Measurements from ENCODE around the gene ATP5PO.
A peak's percentile ranks its signal among the peaks of the same experiment; 100 is the strongest.
"Not testable (repeated sequence)": the region's sequence is repeated elsewhere in the genome, so short reads cannot be mapped to it uniquely, and the experiment has no call there.

The ATP5PO gene

DNA sequence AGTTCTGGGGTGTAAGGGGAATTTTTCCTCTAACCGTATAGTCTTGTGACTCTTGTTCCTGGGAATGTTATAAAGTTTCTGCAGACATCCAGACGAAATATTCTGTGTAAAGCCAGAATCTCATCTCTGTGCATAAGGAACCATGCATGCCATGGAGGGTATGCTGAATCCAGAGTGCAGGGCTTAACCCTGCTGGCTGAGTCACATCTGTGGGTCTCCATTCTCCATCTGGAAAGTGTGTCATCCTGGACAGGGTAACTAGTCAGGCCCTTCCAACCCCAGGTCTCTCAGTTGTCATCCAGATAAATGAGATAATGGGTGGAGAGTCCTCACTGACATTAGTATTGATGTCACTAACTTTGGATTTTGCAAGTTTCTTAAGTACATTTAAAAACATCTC, 48.8 kb downstream of the ATP5PO start:
- DNase-seq (ENCODE audit: low read depth), result peak; percentile 68

DNA sequence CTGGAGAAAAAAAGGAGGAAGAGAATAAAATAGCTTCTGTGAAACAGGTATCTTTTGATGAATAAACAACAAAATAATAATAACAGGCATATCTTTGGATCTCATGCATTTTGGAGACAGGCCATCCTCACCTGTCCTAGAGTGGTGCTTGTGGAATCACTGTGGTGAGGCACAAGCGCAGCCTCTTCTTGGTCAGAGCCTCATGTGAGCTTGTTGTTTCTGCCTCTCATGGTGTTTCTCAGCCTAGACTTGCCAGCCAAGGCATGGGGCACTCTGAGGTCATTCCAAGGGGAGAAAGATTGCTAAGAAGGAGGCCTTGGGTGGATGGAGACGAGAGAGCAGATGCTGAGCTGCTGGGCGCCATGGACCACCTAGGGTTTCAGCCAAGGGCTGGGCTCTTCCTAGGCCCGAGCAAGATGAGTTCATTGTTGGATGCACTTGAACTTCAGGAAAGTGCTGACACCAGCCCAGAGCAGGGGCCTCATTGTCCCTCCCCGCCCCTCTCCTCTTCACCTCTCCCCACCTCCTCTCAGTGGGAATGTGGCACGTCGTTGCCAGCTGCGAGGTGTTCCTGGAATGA, 49.5 kb downstream of the ATP5PO start:
- no peak for DNase-seq (ENCODE audit: low read depth)

DNA sequence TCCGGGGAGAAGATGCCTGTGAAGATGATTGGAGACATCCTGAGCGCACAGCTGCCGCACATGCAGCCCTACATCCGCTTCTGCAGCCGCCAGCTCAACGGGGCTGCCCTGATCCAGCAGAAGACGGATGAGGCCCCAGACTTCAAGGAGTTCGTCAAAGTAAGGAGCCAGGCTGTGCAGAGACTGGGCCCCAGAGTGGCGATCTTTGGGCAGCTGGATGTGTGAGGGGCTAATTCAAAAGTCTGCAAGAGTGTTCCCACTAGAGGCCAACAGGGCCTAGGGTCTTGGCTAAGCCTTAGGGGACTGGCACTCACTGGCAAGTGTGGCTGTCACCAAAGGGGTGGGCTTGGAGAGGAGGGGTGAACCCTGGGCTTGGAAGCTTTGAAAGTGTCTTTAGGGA, 50.4 kb downstream of the ATP5PO start:
- no peak for DNase-seq (ENCODE audit: low read depth)

DNA sequence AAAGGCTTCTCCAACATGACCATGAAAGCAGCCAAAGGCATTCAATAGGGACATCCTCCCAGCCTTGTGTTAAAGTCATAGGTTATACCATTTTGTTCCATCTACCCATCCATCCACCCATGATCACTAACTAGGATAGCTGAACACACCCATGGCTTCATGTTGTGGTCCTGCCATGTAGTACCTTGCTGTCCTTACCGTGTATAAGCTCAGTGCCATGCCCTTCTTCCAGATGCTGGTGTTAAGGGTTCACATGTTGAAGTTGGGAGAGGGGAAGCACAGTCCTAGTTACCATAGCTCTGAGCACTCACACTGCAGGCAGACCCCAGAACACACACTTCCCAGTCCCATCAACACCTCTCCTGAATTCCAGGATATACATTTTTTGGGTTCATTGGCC, 51.5 kb downstream of the ATP5PO start:
- no peak for DNase-seq (ENCODE audit: low read depth)

DNA sequence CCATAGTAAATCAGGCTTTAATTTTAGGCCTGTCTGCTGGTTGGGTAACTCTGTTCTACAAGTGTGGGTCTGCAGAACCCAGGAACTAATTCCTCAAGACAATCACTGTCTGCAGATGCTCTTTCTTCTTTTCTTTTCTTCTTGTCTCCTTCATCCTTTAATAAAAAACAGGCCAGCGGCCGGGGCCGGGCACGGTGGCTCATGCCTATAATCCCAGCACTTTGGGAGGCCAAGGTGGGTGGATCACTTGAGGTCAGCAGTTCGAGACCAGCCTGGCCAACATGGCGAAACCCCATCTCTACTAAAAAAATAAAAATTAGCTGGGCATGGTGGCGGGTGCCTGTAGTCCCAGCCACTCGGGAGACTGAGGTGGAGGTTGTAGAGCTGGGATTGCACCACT, 52.4 kb downstream of the ATP5PO start:
- not testable (repeated sequence) for DNase-seq (ENCODE audit: low read depth)

DNA sequence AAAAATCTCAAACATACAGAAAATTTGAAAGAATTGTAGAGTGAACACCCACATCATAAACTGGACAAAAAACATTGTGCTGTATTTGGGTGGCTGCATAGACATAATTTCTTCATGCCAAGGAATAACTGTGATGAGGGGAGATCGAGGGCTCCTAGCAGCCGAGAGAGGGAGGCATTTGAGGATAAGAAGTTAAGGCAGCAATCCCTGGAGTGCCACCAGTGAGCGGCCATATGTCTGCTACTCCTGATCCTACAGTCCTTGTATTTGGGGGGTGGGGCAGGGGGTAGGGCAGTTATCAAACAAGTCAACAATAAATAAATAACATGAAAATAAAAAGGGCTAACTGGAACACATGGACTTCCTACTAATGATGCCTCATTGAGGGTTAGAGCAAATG, 54.5 kb downstream of the ATP5PO start:
- DNase-seq (ENCODE audit: low read depth), result no peak

DNA sequence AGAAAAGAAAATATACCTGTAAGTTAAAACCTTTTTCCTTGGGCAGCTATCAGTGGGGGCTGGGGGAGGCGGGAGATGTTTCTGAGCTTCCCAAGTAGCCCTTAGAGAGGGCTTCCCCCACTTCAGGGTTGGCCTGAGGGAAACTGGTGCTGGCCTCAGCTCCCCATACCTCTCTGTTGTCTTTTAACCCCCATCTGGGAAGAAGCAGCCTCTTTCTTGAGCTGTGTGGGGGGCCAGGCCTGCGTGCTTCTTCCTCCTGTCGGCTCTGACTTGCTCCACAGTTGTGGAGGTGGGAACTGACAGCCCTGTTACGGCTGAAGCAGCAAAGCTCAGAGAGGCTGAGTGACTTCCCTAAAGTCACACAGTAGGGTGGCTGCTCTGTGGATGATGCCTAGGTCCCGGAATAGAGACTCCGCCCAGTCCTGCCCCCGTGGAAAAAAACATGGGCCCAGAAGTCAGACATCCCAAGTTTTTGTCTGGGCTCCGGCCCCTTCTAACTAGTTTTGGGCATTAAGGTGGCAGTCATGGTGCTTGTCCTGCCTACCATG, 55.2 kb downstream of the ATP5PO start:
- DNase-seq (ENCODE audit: low read depth), result no peak

DNA sequence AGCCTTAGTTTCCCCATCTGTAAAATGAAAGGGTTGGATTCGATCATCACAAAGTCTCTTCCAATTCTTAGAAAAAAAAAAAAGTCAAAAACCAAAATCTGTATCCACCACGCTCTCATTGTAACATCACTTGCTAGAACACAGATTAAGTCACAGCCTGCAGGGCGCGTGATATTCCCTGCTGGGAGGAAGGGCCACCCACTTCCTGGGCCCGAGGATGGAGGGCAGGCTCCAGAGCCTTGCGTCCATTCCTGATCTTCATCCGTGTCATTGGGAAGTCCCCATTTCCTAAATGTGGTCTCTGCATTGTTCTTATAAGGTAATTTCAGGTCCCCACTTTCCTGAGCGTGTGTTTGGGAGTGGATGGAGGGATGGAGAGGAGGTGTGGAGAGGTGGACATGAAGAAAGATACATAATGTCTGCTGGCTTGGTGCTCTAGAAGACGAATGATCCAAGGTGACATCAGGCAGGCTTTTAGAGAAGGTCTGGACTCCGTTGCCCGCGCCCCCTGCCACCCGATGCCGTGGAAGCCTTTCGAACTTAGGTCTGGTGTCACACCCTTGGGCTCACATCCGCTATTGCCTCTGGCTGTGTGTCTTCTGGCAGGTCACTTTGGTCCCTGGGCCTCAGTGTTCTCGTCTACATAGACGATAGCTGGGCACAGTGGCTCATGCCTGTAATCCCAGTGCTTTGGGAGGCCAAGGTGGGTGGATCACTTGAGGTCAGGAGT, 56.1 kb downstream of the ATP5PO start:
- DNase-seq (ENCODE audit: low read depth), result no peak

DNA sequence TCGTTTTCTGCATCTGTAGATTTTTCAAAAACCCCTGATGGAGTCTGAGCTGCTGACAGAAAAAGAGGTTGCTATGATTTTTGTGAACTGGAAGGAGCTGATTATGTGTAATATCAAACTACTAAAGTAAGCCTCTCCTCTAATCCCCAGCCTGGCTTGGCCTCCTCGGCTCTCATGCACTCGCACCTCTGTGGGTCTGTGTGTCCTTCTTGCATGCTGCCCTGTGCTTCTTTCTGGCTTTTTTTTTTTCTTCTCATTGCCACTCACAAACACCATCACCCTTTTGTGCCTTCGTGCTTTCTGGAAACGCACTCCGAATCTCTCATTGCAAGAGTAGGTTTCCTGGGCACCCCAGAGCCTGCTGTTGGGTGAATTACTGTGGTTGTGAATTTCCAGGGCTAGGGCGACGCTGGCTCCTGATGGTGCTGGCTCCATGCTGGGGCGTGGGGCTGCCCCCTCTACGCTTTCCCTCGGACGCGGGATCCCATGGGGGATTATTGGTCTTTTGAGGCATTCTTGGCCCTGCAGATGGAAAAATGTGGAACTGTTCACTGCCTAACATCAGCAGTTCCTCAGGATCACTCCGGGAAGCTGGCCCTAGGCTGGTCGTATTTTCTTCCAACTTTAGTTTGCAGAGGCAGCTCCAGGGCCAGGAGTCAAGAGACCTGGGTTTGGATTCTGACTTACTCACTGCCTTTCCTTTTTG, 56.8 kb downstream of the ATP5PO start:
- no peak for DNase-seq (ENCODE audit: low read depth)

DNA sequence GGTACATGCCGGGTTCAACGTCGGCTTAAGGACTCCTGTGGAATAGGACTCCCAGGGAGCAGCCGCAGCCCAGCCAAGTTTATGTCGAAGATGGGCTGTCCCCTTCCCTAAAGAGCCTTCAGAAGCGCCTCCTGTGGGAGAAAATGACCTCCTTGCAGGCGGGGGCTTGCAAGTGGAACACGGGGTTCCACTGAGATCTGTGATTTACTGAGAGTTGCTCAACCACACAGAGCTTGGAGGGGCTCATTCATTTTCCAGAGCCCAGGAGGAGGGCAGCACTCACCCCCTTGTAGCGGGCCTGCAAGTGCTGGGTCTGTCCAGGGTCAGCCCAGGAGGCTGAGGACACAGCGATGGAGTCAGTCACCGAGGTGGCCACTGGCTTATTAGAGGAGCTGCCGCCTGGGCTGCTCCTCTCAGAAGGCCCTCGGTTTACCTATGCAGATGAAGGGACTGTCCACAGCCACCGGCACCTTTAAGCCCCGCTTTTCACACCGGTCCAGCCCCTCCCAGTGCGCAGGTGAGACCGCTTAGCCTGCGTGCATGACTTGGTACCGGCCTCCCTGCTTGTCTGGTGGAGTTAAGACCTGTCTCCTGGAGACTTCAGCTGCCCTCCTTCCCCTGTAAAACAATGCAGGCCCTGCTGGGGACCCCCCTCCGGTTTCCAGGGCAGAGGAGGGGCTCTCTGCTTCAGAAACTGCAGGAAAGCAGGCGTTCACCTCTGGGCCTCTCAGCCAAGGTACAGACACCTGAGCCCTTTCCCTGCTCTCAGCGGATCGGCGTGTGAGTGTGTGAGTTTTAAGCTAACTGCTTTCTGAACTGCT, 57.5 kb downstream of the ATP5PO start:
- no peak for DNase-seq (ENCODE audit: low read depth)

DNA sequence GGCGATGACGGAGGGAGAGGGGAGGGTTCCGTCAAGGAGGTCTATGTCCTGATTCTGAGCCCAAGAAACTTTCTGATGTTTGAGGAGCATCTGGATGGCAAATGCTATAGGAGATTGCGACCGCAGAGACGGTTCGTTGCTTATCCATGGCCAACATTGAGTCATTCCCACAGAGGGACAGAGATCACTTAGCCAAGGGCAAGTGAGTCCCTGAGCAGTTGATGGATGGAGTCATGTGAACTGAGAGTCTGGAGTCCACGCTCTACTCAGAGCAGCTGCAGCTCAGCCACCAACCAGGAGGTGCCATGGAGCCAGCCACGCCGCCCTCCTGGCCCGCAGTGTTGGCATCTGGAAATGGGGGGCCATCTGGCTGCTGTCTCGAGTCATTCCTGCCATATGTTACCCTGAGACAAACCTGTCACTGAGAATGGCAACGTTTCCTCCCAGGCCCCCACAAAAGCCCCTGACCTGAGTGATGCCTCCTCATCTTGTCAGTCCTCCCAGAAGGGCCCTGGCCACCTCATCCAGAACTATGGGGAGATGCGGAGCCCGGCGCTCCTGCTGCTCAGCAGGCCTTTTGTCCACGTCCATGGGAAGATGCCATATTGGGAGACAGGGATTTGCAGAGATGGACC, 58.6 kb downstream of the ATP5PO start:
- DNase-seq (ENCODE audit: low read depth), result no peak

DNA sequence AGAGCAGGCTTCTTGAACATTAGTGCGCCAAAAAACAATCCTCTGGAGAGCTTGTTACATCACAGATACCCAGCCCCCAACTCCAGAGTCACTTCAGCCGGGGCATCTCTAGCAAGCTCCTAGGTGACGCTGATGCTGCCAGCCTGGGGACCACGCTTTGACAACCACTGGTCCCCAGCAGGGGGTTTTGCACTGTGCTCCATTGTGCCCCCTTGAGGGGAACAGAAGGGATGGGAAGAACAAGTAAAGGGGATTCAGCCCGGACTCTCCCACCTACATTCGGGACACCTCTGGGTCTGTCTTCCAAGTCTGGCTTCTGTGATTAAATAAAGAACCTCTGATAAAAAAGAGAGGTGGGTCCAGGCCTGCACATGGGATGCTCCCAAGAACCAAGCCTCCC, 60.4 kb downstream of the ATP5PO start:
- no peak for DNase-seq (ENCODE audit: low read depth)

DNA sequence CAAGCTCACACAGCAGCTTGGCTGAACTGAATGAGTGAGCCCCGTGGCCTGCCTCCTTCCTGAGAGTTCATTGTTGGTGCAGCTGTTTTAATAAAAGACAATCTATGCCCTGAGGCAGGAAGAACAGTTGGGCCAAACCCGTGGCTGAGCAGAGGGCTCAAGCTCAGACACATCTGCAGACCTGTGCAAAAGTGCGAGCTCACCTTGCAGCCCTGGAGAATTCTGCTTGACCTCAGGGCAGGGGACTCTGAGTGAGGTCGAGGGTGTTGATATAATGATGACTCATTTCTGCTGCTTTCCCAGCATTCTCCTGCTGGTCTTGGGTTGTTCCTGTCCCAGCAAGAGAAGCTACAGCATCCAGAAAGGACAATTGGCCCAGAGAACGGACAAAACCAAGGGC, 61.0 kb downstream of the ATP5PO start:
- peak; percentile 50 for DNase-seq (ENCODE audit: low read depth)
